ENCODE measurements around the gene IGHMBP2. TPM values are rescaled to one million over a fixed set of nuclear protein-coding genes. Genes with fewer than 3 reads are reported as not detected.
"Not testable (repeated sequence)": the region's sequence is repeated elsewhere in the genome, so short reads cannot be mapped to it uniquely, and the experiment has no call there.

Gene IGHMBP2
- polyA plus RNA-seq, 3 donors: 12.3 to 15.7 (median 12.4) TPM

DNA sequence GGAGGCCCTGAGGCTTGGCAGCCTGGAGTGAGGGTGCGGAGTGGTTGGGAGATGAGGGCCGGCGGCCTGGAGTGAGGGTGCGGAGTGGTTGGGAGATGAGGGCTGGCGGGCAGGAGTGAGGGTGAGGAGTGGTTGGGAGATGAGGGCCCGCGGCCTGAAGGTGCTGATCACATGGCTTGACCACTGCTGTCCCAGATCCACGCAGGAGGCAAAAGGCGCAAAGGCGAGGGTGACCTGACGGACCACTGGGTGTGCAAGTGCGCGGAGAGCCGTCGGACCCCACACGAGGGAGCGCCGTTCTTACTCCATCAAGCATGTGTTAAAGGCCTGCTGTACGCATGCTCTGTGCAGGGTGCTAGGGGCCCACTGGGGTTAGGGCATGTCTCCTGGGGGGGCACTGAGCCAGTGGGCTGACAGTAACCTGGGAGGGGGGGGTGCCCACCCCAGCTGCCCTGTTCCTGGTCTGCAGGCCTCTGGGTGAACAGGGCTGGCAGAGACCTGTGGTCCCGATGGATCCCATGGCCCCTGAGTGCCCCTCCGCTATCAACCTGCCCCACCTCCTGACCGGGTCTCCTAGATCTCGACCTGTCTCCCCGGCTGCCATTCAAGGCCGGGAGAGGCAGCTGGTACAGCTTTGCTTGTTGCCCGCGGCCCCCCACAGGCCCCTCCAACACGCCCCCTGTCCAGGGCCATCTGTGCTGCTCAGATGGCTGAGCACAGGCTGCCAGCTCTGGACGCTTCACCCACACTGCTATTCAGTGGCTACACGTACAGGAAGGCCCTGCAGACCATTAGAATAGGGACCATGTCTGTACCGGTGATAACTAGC, 56.0 kb downstream of the IGHMBP2 start:
- DNase-seq (ENCODE audit: low read depth in 3 of 3, low spot score in 2 of 3): no peak

DNA sequence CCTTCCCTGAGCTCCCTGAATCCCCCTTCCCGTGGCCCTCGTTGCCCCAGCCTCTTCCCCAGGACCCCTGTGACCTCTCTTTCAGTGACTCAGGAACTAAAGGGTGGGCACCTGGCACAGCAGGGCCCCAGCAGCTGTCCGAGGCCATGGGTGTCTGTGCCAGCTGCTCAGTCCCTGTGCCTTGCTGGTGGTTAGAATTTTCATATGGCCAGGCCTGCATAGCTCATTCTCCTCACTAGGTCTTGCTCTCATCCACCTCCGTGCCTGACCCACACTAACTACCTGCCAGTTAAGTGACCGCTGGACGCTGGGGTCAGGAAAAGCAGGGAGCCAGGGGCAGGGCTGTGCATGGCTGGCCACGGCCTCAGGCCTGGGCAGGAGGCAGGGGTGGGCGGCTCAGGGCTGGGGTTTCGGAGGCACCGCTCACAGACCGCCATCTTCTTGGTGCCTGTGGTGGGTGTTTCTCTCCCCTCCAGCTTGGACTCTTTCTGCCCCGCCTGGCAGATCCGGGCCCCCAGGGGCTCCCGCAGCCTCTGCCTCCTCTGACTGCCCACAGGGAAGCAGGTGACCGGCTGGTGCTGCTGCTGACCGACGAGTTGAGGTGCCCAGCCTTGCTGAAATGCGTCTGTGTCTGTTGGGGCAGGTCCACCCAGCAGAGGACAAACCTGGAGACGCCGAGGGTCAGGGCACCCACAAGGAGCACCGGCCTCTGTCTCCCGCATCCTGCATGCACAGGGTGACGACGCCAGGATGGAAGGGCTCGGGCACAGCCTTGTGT, 56.8 kb downstream of the IGHMBP2 start:
- no peak for DNase-seq (ENCODE audit: low read depth in 3 of 3, low spot score in 2 of 3)

DNA sequence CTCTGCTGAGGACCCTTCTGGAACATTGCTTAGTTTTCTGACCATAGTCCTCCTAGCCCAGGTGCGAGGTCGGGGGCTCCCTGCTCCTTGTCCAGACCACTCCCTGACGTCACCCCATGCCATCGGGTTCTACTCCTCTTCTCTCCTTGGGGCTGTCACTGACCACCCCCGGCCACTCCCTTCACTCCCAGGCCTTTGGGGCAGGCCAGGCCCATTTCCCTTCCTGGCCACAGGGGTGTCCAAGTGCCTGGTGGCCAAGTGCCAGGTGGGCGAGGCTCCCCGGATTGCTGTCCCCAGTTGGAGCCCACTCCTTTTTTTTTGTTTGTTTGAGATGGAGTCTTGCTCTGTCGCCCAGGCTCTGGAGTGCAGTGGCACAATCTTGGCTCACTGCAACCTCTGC, 57.6 kb downstream of the IGHMBP2 start:
- DNase-seq (ENCODE audit: low read depth in 3 of 3, low spot score in 2 of 3): no peak

DNA sequence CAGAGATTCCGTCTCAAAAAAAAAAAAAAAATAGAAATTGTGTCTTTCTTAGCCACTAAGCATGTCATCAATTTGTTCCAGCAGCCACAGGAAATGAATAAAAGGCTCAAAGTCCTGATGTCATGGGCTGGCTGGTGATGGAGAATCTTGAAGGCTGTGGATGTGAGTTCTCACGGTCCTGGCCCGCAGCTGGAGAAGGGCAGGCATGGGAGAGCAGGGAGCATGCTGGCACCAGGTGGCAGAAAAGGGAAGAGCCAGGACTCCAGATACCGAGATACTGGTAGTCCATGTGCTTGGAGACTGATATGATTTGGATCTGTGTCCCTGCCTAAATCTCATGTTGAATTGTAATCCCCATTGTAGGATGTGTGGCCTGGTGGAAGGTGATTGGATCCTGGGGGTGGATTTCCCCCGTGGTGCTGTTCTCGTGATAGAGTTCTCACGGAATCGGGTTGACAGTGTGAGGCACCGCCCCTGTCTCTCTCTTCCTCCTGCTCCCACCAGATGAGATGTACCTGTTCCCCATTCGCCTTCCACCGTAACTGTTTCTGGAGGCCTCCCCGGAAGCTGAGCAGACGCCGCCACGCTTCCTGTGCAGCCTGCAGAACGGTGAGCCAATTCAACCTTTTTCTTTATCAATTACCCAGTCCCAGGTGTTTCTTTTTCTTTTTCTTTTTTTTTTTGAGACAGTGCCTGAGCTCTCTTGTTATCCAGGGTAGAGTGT, 59.0 kb downstream of the IGHMBP2 start:
- DNase-seq (ENCODE audit: low read depth in 3 of 3, low spot score in 2 of 3): no peak

DNA sequence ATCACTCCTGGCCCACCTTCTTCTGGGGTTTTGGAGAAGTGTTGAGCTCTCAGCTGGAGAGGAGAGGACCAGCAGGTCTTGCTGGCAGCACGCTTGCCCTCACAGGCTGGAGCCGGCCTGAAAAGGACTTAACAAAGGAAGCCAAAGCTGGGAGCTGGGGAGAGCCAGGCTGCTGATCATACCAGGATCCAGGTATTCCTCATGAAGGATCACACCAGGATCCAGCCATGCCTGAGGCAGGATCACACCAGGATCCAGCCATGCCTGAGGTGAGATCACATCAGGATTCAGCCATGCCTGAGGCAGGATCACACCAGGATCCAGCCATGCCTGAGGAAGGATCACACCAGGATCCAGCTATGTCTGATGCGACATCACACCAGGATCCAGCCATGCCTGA, 60.1 kb downstream of the IGHMBP2 start:
- DNase-seq (ENCODE audit: low read depth in 3 of 3, low spot score in 2 of 3): no peak

DNA sequence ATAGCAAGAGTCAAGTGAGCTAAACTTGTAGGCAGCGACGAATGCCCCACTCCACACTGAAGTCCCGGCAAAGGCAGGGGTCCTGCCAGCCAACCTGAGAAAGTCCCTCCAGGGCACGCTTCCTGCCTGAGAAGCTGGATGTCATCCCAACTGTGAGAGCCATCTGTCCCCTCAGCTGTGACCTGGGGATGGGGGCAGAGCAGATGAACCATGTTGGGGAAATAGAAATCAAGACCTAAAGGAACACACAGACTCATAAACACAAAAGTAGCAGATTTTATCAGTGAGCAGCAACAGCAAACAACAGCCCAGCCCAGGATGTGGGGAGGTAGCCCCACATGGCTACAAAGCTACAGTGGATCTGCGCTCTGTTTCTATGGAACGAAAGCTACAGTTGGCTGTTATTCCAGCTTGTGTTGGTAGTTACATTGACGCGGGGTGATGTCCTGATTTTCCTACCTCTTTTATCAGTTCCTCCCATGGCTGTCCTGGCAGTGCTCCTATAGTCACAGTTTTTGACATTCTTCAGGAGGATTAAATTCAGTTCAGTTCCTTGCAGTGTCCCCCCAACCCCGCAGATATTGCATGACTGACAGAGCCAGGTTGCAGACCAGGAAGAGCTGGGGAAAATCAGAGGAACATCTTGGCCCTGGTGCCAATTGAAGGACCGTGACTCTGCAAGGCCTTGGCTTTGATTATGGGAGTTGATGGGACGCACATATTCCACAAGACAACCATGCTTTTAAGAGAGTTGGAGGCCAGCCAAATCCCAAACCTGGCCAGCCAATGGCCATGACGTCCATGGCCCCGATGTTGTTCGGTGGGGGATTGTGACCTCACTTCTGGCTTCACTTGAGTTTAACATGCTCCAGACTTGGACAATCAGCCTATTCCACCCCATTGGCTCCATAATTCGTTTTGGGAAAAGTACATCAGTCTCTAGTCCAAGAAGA, 62.5 kb downstream of the IGHMBP2 start:
- DNase-seq (ENCODE audit: low read depth in 3 of 3, low spot score in 2 of 3): no peak

DNA sequence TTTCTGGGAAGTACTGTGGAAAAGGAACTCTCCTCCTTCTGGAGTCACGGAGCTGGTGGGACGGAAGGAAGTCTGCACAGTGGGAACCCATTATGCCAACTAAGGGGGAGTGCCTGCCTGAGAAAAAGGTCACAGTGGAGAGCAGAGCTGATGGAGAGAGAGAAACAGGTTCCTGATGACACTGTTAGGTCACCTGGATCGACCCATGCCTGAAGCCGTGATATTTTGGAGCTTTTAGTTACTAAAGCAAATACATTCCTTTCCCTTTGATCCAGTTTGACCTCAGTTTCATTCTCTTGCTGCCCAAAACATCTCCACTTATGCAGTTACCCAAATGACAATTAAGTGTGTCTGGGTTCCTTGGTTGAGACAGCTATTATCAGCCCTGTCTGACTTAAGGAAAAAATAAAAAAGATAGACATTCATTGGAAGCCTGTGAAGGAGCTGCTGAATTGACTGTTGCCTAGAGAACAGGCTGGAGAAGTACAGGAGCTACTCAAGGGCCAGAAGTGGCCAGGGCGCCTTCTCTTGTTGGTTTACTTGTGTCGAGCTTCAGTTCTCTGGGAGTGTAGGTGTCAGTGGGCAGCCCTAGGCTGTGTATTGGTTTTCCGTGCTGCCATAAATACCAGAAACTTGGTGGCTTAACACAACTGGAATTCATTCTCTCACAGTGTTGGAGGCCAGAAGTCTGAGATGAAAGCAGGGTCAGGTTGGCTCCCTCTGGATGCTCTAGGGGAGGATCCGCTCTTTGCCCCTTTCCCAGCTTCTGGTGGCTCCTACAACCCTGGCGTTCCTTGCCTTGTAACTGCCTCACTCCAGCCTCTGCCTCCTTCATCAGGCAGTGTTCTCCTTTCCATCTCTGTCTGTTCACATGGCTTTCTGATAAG, 63.4 kb downstream of the IGHMBP2 start:
- DNase-seq (ENCODE audit: low read depth in 3 of 3, low spot score in 2 of 3): no peak

DNA sequence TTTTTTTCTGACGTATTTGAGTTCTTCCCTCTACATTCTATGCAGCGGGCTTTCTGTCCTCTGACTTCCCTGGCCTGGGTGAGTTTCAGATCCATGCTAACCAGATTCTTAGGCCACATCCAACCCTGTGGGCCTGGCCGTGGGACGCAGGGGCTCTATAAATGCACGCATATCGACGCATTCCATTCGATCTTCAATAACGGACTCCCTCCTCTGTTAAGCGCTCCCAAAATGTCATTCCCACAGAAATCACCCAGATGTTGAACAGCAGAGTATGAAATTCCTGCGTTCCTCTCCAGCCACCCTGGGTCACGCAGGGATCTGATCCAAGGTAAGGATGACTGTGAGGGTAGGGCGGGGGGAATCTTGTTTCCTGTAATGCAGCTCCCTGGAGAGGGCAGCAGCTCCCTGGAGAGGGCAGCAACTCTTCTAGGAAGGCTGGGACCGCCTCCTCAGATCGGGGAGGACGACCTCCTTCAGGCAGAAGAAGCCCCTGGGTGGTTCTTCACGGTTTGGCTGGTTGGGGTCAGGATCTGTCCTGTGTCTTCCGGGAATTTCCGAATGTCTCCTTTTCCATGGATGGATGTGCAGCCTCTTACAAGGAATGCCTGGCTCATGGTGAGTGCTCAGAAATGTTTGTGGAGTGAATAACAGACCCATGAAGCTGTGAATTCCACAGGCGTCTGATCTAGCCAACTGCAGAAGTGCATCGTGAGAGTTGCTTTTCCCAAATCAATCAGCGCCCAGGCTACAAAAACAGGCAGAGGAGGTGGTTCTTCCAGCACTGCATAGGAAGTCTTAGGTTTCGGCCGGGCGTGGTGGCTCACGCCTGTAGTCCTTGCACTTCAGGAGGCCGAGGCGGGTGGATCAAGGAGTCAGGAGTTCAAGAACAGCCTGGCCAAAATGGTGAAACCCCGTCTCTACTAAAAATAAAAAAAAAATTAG, 64.9 kb downstream of the IGHMBP2 start:
- DNase-seq (ENCODE audit: low read depth in 3 of 3, low spot score in 2 of 3): no peak

DNA sequence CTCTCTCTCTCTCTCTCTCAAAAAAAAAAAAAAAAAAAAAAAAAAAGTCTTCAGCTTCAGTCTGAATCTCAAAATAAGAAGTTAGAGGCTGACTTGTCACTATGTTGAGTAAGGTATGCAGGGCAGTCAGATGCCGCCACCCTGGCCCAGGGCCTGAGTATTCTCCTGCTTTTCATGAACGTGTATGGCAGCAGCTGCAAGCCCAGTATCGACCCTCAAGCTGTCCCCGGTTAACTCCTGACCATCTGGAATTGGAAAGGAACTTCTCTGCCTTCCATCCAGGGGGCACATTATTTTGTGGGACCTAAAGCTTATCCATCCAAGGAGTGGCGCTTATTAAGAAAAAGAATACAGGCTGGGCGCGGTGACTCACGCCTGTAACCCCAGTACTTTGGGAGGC, 65.7 kb downstream of the IGHMBP2 start:
- no peak for DNase-seq (ENCODE audit: low read depth in 3 of 3, low spot score in 2 of 3)

DNA sequence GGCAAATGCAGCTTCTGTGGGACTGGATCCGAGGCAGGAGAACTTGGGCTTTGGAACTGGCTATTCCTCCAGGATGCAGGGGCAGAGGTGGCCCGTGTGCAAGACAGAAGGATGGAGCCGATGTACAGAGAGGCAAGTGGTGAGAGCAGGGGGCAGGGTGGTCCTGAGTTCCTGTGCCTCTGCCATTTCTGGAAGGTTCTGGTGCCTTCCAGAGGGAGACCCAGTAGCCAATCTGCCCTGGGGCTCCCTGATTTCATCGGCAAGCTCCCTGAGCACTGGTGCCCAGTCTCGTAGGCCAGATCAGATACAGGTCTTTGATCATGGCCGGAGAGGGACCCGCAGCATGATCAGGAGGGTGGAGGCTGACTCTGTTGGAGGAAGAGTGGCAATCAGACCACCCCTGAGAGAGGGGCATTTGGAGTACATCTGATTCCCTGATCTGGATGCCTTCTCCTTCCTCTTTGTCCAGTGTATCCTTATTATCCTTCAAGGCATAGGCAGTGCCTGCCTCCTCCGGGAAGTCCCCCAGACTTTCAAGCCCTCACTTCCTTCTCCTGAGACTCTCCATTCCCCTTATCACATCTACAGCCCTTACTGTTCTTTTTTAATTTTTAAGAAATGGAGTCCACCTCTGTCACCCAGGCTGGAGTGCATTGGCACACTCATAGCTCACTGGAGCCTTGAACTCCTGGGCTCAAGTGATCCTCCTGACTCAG, 67.4 kb downstream of the IGHMBP2 start:
- DNase-seq (ENCODE audit: low read depth in 3 of 3, low spot score in 2 of 3): no peak

DNA sequence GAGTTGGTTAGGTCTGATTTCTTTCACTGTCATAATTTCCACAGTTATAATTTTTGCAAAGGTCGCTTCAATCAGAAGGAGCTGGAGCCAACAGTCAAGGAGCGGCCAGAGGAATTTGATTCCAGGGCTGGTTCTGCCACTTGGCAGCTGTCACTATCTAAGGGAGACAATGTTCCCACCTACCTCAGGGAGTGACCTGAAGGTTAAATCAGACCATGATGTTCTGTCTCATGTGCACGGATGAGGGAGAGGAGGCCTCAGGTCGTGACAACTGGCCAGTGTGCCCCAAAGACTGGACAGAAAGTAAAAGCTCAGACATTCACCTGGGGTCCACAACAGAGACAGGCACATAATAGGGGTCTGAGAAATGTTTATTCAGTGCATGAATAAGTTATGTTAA, 69.5 kb downstream of the IGHMBP2 start:
- DNase-seq (ENCODE audit: low read depth in 3 of 3, low spot score in 2 of 3): no peak

DNA sequence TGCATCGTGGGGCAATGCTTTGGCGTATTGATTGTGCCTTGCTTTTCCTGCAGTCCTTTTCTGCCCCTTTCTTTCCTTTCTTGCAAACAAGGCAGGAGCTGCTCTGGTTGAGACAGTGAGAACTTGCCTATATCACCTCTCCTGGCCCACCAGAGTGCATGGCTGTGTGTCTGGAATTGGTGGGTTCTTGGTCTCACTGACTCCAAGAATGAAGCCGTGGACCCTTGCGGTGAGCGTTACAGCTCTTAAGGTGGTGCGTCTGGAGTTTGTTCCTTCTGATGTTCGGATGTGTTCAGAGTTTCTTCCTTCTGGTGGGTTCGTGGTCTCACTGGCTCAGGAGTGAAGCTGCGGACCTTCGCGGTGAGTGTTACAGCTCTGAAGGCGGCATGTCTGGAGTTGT, 70.0 kb downstream of the IGHMBP2 start:
- DNase-seq (ENCODE audit: low read depth in 3 of 3, low spot score in 2 of 3): not testable (repeated sequence)

DNA sequence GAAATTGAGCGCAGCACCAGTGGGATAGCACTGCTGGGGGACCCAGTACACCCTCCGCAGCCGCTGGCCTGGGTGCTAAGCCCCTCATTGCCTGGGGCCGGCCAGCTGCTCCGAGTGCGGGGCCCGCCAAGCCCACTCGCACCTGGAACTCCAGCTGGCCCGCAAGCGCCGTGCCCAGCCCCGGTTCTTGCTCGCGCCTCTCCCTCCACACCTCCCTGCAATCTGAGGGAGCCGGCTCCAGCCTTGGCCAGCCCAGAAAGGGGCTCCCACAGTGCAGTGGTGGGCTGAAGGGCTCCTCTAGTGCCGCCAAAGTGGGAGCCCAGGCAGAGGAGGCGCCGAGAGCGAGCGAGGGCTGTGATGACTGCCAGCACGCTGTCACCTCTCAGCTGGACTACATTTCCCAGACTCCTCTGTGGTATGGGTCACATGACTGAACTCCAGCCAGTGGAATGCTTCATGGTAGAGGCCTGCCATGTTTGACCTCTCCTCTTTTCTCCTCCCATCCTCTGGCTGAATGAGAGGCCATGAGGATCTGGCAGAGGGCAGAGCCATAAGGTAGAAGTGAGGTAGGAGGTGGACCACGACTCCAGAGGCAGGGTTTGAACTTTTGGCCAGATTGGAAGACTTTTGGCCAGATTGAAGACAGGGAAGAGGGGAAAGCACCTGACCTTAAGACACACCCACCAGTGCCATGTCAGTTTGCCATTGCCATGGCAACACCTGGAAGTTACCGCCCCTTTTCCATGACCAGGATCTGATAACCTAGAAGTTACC, 70.9 kb downstream of the IGHMBP2 start:
- no peak for DNase-seq (ENCODE audit: low read depth in 3 of 3, low spot score in 2 of 3)

DNA sequence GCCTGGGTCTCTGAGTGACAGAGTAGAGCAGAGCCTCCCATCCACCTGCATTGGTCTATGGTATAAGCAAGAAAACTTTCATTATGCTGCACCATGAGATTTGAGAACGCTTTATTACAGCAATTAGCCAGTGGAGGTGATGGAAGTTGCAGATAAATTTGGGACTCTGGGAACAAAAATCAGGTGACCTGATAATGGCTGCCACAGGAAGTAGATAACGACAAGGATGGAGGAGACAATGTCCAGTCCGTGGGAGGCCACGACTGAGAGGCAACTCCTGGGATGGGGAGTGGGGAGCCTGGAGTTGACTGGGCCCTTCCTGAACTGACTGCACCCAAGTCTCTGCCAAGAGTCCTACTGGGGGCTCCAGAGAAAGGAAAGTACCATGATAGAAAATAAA, 72.4 kb downstream of the IGHMBP2 start:
- DNase-seq (ENCODE audit: low read depth in 3 of 3, low spot score in 2 of 3): no peak

DNA sequence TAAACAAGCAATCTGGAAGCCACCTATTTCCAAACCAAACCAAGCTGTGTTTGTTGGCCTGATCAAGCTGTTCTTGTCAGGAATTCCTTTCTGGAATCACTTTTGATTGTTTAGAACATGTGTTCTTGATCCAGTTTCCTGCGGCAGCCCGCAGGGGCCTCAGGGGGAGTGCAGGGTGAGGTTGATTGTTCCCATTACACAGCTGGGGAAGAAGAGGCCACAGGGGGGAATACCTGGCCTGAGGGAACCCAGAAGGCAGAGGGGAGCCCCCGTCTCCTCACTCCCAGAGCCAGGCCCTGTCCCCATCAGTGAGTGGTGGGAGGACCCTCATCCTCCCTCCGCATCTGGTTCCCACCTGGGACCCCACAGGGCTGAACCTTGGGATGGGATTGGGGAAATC, 72.9 kb downstream of the IGHMBP2 start:
- DNase-seq (ENCODE audit: low read depth in 3 of 3, low spot score in 2 of 3): no peak

DNA sequence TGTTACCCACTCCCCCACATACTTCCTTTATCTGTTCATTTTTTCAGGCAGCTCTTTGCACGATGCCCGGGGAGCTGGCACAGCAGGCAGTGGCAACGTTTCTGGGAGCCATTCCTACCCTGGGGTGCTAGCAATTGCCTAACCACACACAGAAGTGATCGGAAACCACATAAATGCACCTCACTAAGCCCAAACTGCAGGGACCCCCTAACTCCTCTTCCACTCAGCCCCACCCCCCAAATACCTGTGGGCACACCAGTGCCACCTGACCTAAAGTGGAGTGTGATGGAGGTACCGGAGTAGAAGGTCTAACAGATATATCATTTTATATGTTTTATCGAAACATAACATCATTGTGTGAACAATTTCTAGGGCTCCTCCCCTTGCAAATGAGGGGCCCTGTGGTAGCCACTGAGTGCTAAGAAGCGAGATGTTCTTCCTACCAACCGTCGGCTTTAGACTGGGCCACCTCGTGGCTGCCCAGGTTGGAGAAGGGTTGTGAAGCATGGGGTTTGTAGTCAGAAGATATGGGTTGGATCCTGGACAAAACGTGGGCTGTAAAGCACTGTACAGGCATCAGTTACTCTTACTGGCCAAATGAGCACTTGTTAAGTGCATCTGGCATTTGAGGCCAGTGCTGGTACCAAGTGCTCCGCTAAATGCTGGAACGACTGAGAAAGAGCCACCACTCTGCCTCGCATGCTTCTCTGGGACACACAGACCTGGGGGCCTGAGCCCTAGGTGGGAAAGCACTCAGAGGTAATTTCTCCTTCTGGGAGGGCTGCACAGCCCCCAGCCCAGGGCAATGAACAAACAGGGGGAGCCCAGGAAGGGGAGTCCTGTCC, 74.3 kb downstream of the IGHMBP2 start:
- no peak for DNase-seq (ENCODE audit: low read depth in 3 of 3, low spot score in 2 of 3)
